ENCODE data around the gene SLCO2A1. TPM values are rescaled to one million over a fixed set of nuclear protein-coding genes. Genes with fewer than 3 reads are reported as not detected.

SLCO2A1 gene
- total RNA-seq, 1 donor from 2014 or later = 3.8 TPM

GRCh38 chr3:133934996-133935842 is 94.5 kb downstream of the SLCO2A1 start:
- Mint-ChIP-seq H3K27me3 (ENCODE audit: unreplicated experiment) (no peaks in the 10 kb centered on the region), H3K4me1 (ENCODE audit: unreplicated experiment) (peaks cover 3% of the 10 kb centered on the region), H3K4me3 (ENCODE audit: unreplicated experiment) (no peak overlapping the region), H3K36me3 (ENCODE audit: low read depth, unreplicated experiment) (no peaks in the 10 kb centered on the region), H3K27ac (ENCODE audit: unreplicated experiment) (no peak overlapping the region), H3K9me3 (ENCODE audit: unreplicated experiment) (no peaks in the 10 kb centered on the region)
- no peak for DNase-seq (ENCODE audit: low spot score)
- TF ChIP-seq CTCF (IDR thresholded peaks at IDR 0.05; ENCODE audit: unreplicated experiment) = no peak

DNA sequence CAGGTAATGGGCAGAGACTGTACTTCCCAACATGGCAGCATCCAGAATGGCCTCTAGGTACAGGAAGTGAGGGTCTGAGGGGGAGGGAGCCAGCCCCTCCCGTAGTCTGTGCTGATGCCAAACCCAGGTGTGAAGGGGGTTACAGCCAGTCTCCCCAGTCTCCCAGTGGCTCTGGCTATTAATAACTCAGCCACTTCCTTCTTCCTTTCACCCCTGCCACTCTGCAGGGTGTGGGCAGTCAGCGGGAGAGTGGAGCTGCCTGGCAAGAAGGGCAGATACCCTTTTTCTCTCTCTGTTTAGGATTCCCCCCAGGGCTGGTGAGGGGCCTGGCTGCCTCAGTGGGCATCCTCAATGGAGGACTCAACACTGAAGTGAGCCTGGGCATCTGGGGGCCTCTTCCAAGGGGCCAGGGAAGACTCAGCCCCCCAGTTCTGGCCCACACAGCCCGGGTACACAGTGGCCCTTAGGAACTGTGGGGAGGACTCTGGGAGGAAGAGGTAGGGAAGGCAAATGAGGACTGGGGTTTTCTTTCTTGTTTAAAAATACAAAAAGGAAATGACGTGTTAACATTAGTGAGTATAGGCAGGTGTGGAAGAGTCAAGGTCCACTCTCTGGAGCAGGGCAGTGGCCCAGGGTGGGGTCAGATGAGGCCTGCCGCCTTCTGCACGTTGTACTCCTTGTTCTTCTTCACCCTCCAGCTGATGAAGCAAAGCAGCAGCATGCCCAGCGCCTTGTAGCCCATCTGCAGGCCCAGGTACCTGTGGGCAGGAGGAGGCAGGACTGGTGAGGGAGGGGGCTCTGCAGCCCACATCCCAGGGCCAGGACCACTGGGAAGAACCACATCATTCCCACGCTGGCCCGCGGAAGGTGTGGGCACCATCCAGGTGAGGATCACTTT is 95.4 kb downstream of the SLCO2A1 start:
- no peak for TF ChIP-seq CTCF (IDR thresholded peaks at IDR 0.05; ENCODE audit: unreplicated experiment)
- H3K27me3 Mint-ChIP-seq (ENCODE audit: unreplicated experiment) = peaks cover 1% of the 10 kb centered on the region
- peaks cover 3% of the 10 kb centered on the region for H3K4me1 Mint-ChIP-seq (ENCODE audit: unreplicated experiment)
- no peak overlapping the region for H3K27ac Mint-ChIP-seq (ENCODE audit: unreplicated experiment)
- no peaks in the 10 kb centered on the region for H3K36me3 Mint-ChIP-seq (ENCODE audit: low read depth, unreplicated experiment)
- H3K4me3 Mint-ChIP-seq (ENCODE audit: unreplicated experiment) = no peak overlapping the region
- no peak for DNase-seq (ENCODE audit: low spot score)
- H3K9me3 Mint-ChIP-seq (ENCODE audit: unreplicated experiment) = no peaks in the 10 kb centered on the region

DNA sequence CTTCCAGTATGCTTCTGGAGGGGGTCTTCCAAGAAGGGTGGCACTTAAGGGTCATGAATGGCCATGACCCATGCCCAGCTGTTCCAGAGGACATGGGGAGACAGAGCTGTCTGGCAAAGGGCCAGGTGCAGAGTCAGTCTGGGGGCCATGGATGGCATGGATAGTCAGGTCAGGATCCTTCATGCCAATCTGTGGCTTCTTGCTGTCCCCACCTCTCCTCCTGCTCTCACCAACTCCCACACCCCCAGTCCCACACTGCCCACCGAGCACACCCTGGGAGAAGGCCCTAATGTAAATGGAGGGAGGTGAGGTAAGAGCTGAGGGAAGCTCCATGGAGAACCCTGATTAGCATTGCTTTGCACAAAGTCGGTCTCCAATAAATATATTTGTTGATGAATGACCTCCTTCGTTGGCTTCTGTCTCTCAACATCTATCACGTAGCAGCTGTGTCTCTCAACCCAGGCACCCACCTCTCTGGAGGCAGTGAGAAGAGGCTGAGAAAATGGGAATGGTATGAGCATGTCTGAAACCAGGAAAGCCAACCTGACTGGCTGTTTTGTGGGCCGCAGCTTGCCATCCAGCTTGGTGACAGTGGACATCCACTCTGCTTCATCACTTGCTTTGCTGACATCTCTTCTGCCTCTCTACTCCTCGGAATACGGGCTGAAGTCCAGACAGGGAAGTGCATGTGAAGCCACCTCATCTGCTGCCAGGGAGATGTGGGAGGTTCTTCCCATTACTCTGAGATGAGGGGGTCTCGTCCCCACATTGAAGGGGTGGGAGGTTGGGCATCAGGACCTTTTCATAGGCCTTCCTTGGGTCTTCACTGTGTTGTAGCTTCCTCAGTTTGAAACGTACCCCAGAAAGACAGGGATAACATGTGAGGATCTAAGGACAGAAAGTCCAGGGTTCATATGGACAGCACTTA is 96.4 kb downstream of the SLCO2A1 start:
- H3K36me3 Mint-ChIP-seq (ENCODE audit: low read depth, unreplicated experiment) = no peaks in the 10 kb centered on the region
- no peak overlapping the region for H3K27ac Mint-ChIP-seq (ENCODE audit: unreplicated experiment)
- H3K4me3 Mint-ChIP-seq (ENCODE audit: unreplicated experiment) = no peak overlapping the region
- peaks cover 3% of the 10 kb centered on the region for H3K4me1 Mint-ChIP-seq (ENCODE audit: unreplicated experiment)
- TF ChIP-seq CTCF (IDR thresholded peaks at IDR 0.05; ENCODE audit: unreplicated experiment) = no peak
- no peak for DNase-seq (ENCODE audit: low spot score)
- H3K9me3 Mint-ChIP-seq (ENCODE audit: unreplicated experiment) = no peaks in the 10 kb centered on the region
- peaks cover 3% of the 10 kb centered on the region for H3K27me3 Mint-ChIP-seq (ENCODE audit: unreplicated experiment)

DNA sequence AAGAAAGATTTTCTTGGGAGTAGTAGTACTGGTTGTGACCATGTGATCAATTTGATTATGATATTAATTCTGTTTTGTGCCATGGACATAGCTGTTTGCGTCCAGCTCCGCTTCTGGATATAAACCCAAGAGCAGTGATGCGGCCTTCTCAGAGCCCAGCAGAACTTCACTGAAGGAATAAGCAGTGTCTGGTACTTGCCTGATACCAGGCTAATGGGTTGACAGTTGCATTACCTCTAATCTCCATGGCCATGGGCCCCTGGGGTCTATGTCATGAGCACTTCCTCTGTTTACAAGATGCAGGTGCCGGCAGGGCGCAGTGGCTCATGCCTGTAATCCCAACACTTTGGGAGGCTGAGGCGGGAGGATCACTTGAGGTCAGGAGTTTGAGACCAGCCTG is 97.7 kb downstream of the SLCO2A1 start:
- H3K36me3 Mint-ChIP-seq (ENCODE audit: low read depth, unreplicated experiment) = no peaks in the 10 kb centered on the region
- H3K27ac Mint-ChIP-seq (ENCODE audit: unreplicated experiment) = no peak overlapping the region
- H3K4me1 Mint-ChIP-seq (ENCODE audit: unreplicated experiment) = peaks cover 7% of the 10 kb centered on the region
- H3K27me3 Mint-ChIP-seq (ENCODE audit: unreplicated experiment) = peaks cover 9% of the 10 kb centered on the region
- no peak overlapping the region for H3K4me3 Mint-ChIP-seq (ENCODE audit: unreplicated experiment)
- DNase-seq (ENCODE audit: low spot score) = no peak
- H3K9me3 Mint-ChIP-seq (ENCODE audit: unreplicated experiment) = no peaks in the 10 kb centered on the region
- no peak for TF ChIP-seq CTCF (IDR thresholded peaks at IDR 0.05; ENCODE audit: unreplicated experiment)

All from endothelial cell (in vitro differentiated cells).